K562 (cell line): ENCODE measurements around the gene FOXN3. TPM values are rescaled to one million over a fixed set of nuclear protein-coding genes. Genes with fewer than 3 reads are reported as not detected.

ENCODE experiments used
- ATAC-seq: fragments of 200-7000 bp; cut with Tn5 transposase; 3 replicates; pipeline ENCODE4 v1.9.1; 2020; ENCODE audit warnings: moderate library complexity
- BruUV-seq: library from RNA; stranded (reverse); fragments of 400-500 nt; replicated peaks from 2 replicates; lab custom pipeline; 2021; lab: Mats Ljungman, UMichigan
- CTCF ChIA-PET: fragments of 300-600 bp; formaldehyde crosslinking; extraction: SDS; loops from one replicate; lab custom pipeline; 2021; ENCODE audit warnings: low intra/inter-chr PET ratio; lab: Yijun Ruan, JAX
- POLR2A ChIA-PET: fragments of 300-600, 350-650 bp; sonication (Branson Sonifier 250); formaldehyde crosslinking; extraction: SDS; loops from one replicate; lab custom pipeline; 2021; ENCODE audit warnings: antibody characterized with exemption, inconsistent platforms; lab: Yijun Ruan, JAX
- DNase-seq, 4 experiments: peaks; one replicate each; pipeline versions ENCODE4 v3.0.0 to v3.0.0-alpha.2; 2011 to 2018; ENCODE audit warnings: low spot score in 3 of 4, mixed read lengths in 3 of 4; ENCODE audit errors: extremely low read depth in 1 of 4
- FAIRE-seq: peaks from 2 replicates; lab custom pipeline; 2011; peaks lifted over from hg19 to GRCh38; lab: Jason Lieb, UNC
- H2AFZ ChIP-seq: 2 replicates; pipeline ENCODE4 v1.6.0; 2011; ENCODE audit warnings: low read depth, low read length, control low read depth, inconsistent platforms
- H3K27ac ChIP-seq: fragments of 200-600 bp; 3 replicates; pipeline ENCODE4 v1.8.0; 2011; ENCODE audit warnings: low read depth, mild to moderate bottlenecking, control low read depth, inconsistent platforms, low read length, moderate library complexity, mixed read lengths; ENCODE audit errors: extremely low read depth
- H3K27me3 ChIP-seq, 2 experiments: fragments of 300-600 bp in 1 of 2; 2 replicates in 1 of 2; 3 replicates in 1 of 2; pipeline versions ENCODE4 v1.6.0 to v1.8.0; 2011; ENCODE audit warnings: inconsistent platforms in 2 of 2, low read length in 2 of 2, mild to moderate bottlenecking in 1 of 2, mixed read lengths in 1 of 2, moderate library complexity in 1 of 2; ENCODE audit not compliant: control insufficient read depth in 2 of 2, insufficient read depth in 2 of 2
- H3K36me3 ChIP-seq: fragments of 300-600 bp; 3 replicates; pipeline ENCODE4 v1.8.0; 2011; ENCODE audit warnings: mild to moderate bottlenecking, low read length, inconsistent platforms; ENCODE audit not compliant: control insufficient read depth, insufficient read depth
- H3K4me1 ChIP-seq, 2 experiments: fragments of 200-600 bp in 1 of 2; replicated peaks in 1 of 2; 2 replicates in 1 of 2; 3 replicates in 1 of 2; pipeline versions ENCODE4 v1.5.1 to v1.8.0; 2011; ENCODE audit warnings: inconsistent platforms in 2 of 2, low read length in 2 of 2, mild to moderate bottlenecking in 1 of 2, mixed read lengths in 1 of 2, moderate library complexity in 1 of 2; ENCODE audit not compliant: control insufficient read depth in 2 of 2, insufficient read depth in 2 of 2
- H3K4me2 ChIP-seq: 2 replicates; pipeline ENCODE4 v1.6.1; 2011; ENCODE audit warnings: low read length, control low read depth, inconsistent platforms, mixed read lengths; ENCODE audit not compliant: insufficient read depth
- H3K4me3 ChIP-seq: fragments of 200-600 bp; sonication (generic), shearing (Covaris generic); 2 replicates; pipeline ENCODE4 v1.5.1; 2016; ENCODE audit warnings: control low read depth, inconsistent platforms
- H3K79me2 ChIP-seq: fragments of 200-600 bp; 3 replicates; pipeline ENCODE4 v1.8.0; 2011; ENCODE audit warnings: low read length, inconsistent platforms; ENCODE audit not compliant: control insufficient read depth, insufficient read depth
- H3K9ac ChIP-seq, 2 experiments: 2 replicates each; pipeline versions ENCODE4 v1.6.0 to v1.6.1; 2011; ENCODE audit warnings: low read depth in 2 of 2, low read length in 2 of 2, control low read depth in 1 of 2, inconsistent platforms in 1 of 2, mild to moderate bottlenecking in 1 of 2, mixed read lengths in 1 of 2; ENCODE audit not compliant: insufficient read depth in 1 of 2
- H3K9me1 ChIP-seq: one replicate; pipeline ENCODE4 v1.6.0; 2011; ENCODE audit warnings: inconsistent platforms, mild to moderate bottlenecking, low read length, moderate library complexity; ENCODE audit not compliant: control insufficient read depth, insufficient read depth
- H3K9me3 ChIP-seq: replicated peaks from 2 replicates; pipeline ENCODE4 v1.5.1; 2011; ENCODE audit warnings: low read depth, low read length, inconsistent platforms; ENCODE audit not compliant: control insufficient read depth, insufficient read depth
- H4K20me1 ChIP-seq: replicated peaks from 2 replicates; pipeline ENCODE4 v1.6.1; 2011; ENCODE audit warnings: low read length, inconsistent platforms, mixed read lengths; ENCODE audit not compliant: control insufficient read depth, insufficient read depth
- BRCA1 ChIP-seq, 2 experiments: fragments of 450-650 bp in 1 of 2; sonication (generic) in 1 of 2; formaldehyde crosslinking in 1 of 2; IDR thresholded peaks; 2 replicates each; pipeline versions ENCODE4 v1.5.0 to v1.6.1; 2017 to 2020; ENCODE audit warnings: mild to moderate bottlenecking in 1 of 2, missing genetic modification reagents in 1 of 2
- EHMT2 ChIP-seq: fragments of 450-650 bp; IDR thresholded peaks from 2 replicates; pipeline ENCODE4 v1.6.1; 2018; ENCODE audit warnings: antibody characterized with exemption
- ETV1 ChIP-seq: fragments of 450-650 bp; conservative IDR thresholded peaks from 2 replicates; pipeline ENCODE4 v1.6.1; 2016; ENCODE audit warnings: missing genetic modification characterization, control low read depth, low read depth, missing compliant biosample characterization
- FOXJ3 ChIP-seq: sonication (generic); formaldehyde crosslinking; IDR thresholded peaks from 2 replicates; pipeline ENCODE4 v1.4.0; 2020; ENCODE audit warnings: mild to moderate bottlenecking, missing genetic modification reagents
- RCOR1 ChIP-seq, 2 experiments: IDR thresholded peaks; 2 replicates each; pipeline ENCODE4 v1.6.1; 2012; ENCODE audit warnings: low read depth in 2 of 2, low read length in 2 of 2, borderline replicate concordance in 1 of 2, improper control_type of control experiment in 1 of 2
- SAFB ChIP-seq: fragments of 200-400 bp; formaldehyde crosslinking; IDR thresholded peaks from 2 replicates; pipeline ENCODE4 v1.6.1; 2017; ENCODE audit warnings: low read depth, low read length, borderline replicate concordance
- SMARCE1 ChIP-seq: fragments of 450-650 bp; IDR thresholded peaks from 2 replicates; pipeline ENCODE4 v1.7.1; 2016; ENCODE audit warnings: mild to moderate bottlenecking
- WGBS: fragments of 100-300 bp; shearing (Covaris generic); methylation state at CpG from one replicate; pipeline ENCODE4 v1.1.6; 2016; ENCODE audit warnings: low coverage, mixed read lengths; ENCODE audit not compliant: insufficient coverage; ENCODE audit errors: missing lambda C conversion rate; 5-methylcytosine and 5-hydroxymethylcytosine counted together
- in situ Hi-C: fragments of 300-500 bp; cut with MboI; formaldehyde crosslinking; loops from 4 replicates; pipeline ENCODE4 v1.15.0; 2018; ENCODE audit warnings: inconsistent platforms, mixed read lengths
- intact Hi-C: fragments of 100-400 bp; cut with micrococcal nuclease; formaldehyde crosslinking; loops from 2 replicates; pipeline ENCODE4 v1.14.2; 2022
- polyA plus RNA-seq, 8 experiments: library from polyadenylated mRNA; depleted of rRNA in 4 of 8; stranded (reverse) in 5 of 8; unstranded in 3 of 8; fragments of >200 nt; fragmentation: Nextera tagmentation in 2 of 8; fragmentation: Illumina TruSeq in 1 of 8; extraction: Ambion mirVana in 2 of 8; extraction: Trizol in 1 of 8; gene quantifications; 2 replicates each; pipeline versions ENCODE4 v1.2.1 to v1.2.3, GENCODE V29; 2011 to 2014; ENCODE audit warnings: inconsistent platforms in 1 of 8, missing spikeins in 1 of 8
- total RNA-seq, 7 experiments: library from RNA; depleted of rRNA in 6 of 7; stranded (reverse); fragments of >200 nt in 6 of 7; fragmentation: Illumina TruSeq in 2 of 7; extraction: Trizol in 2 of 7; gene quantifications; 2 replicates each; pipeline versions ENCODE4 v1.2.1 to v1.2.3, GENCODE V29; 2011 to 2021; ENCODE audit warnings: low replicate concordance in 1 of 7
- TF ChIP-seq, protein P1 (sequence below): fragments of 200-800 bp; sonication (Bioruptor generic); IDR thresholded peaks from 2 replicates; pipeline ENCODE4 v1.6.1; 2017; ENCODE audit warnings: missing genetic modification characterization, missing compliant biosample characterization
- TF ChIP-seq, protein P2 (sequence below): sonication (generic); formaldehyde crosslinking; IDR thresholded peaks from 2 replicates; pipeline ENCODE4 v1.8.0; 2023; ENCODE audit warnings: missing genetic modification reagents, mild to moderate bottlenecking, borderline replicate concordance

The FOXN3 gene
- total and polyA plus RNA-seq, 9 of the 15 experiments (the other 6 are each of a cell fraction or from before 2014, with no cell fraction given): 0.07 to 1.3 (median 0.40) TPM

GRCh38 chr14:89332031-89332430 is 85.0 kb downstream of the FOXN3 start:
- no peak for DNase-seq
- Histone ChIP-seq H3K9ac (no peak overlapping the region), H3K4me3 (no peak overlapping the region), H2AFZ (no peak overlapping the region), H3K9me1 (no peaks in the 10 kb centered on the region), H3K27ac (no peak overlapping the region), H3K36me3 (no peaks in the 10 kb centered on the region), H3K27me3 (peaks cover 0 to 4% of the 10 kb centered on the region in 2 experiments; a peak in 2 of 5 replicates), H3K4me1 (no peaks in the 10 kb centered on the region), H3K79me2 (no peaks in the 10 kb centered on the region), H3K4me2 (no peak overlapping the region), H4K20me1 (no peaks in the 10 kb centered on the region), H3K9me3 (no peaks in the 10 kb centered on the region)
- in situ Hi-C loops (no loop called here), intact Hi-C loops (no loop called here)
- POLR2A ChIA-PET: no interaction called here
- TF ChIP-seq, protein P1, sequence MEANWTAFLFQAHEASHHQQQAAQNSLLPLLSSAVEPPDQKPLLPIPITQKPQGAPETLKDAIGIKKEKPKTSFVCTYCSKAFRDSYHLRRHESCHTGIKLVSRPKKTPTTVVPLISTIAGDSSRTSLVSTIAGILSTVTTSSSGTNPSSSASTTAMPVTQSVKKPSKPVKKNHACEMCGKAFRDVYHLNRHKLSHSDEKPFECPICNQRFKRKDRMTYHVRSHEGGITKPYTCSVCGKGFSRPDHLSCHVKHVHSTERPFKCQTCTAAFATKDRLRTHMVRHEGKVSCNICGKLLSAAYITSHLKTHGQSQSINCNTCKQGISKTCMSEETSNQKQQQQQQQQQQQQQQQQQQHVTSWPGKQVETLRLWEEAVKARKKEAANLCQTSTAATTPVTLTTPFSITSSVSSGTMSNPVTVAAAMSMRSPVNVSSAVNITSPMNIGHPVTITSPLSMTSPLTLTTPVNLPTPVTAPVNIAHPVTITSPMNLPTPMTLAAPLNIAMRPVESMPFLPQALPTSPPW (CRISPR knock-in tag): no peak
- no peak for TF ChIP-seq FOXJ3 (CRISPR knock-in tag)
- FAIRE-seq: no peak
- BruUV-seq: no TSS peak
- 0% methylated on average over 3 of the region's 3 CpGs for WGBS
- CTCF ChIA-PET: no interaction called here
- ATAC-seq: no peak

GRCh38 chr14:89331398-89331797 is 85.6 kb downstream of the FOXN3 start:
- no TSS peak for BruUV-seq

More at GRCh38 chr14:89331398-89331797, 85.6 kb downstream of the FOXN3 start:
- Histone ChIP-seq H3K9ac (no peak overlapping the region), H3K36me3 (no peaks in the 10 kb centered on the region), H3K79me2 (no peaks in the 10 kb centered on the region), H4K20me1 (no peaks in the 10 kb centered on the region), H2AFZ (no peak overlapping the region), H3K4me1 (no peaks in the 10 kb centered on the region), H3K27me3 (peaks cover 0 to 4% of the 10 kb centered on the region in 2 experiments; a peak in 2 of 5 replicates), H3K27ac (no peak overlapping the region), H3K4me3 (no peak overlapping the region), H3K9me1 (no peaks in the 10 kb centered on the region), H3K9me3 (no peaks in the 10 kb centered on the region), H3K4me2 (no peak overlapping the region)
- 0% methylated on average over 5 of the region's 5 CpGs for WGBS
- DNase-seq (no peak), ATAC-seq (no peak), FAIRE-seq (no peak)
- in situ Hi-C loops: no loop called here
- intact Hi-C loops: no loop called here
- ChIA-PET CTCF (no interaction called here), POLR2A (no interaction called here)
- TF ChIP-seq, protein P2, sequence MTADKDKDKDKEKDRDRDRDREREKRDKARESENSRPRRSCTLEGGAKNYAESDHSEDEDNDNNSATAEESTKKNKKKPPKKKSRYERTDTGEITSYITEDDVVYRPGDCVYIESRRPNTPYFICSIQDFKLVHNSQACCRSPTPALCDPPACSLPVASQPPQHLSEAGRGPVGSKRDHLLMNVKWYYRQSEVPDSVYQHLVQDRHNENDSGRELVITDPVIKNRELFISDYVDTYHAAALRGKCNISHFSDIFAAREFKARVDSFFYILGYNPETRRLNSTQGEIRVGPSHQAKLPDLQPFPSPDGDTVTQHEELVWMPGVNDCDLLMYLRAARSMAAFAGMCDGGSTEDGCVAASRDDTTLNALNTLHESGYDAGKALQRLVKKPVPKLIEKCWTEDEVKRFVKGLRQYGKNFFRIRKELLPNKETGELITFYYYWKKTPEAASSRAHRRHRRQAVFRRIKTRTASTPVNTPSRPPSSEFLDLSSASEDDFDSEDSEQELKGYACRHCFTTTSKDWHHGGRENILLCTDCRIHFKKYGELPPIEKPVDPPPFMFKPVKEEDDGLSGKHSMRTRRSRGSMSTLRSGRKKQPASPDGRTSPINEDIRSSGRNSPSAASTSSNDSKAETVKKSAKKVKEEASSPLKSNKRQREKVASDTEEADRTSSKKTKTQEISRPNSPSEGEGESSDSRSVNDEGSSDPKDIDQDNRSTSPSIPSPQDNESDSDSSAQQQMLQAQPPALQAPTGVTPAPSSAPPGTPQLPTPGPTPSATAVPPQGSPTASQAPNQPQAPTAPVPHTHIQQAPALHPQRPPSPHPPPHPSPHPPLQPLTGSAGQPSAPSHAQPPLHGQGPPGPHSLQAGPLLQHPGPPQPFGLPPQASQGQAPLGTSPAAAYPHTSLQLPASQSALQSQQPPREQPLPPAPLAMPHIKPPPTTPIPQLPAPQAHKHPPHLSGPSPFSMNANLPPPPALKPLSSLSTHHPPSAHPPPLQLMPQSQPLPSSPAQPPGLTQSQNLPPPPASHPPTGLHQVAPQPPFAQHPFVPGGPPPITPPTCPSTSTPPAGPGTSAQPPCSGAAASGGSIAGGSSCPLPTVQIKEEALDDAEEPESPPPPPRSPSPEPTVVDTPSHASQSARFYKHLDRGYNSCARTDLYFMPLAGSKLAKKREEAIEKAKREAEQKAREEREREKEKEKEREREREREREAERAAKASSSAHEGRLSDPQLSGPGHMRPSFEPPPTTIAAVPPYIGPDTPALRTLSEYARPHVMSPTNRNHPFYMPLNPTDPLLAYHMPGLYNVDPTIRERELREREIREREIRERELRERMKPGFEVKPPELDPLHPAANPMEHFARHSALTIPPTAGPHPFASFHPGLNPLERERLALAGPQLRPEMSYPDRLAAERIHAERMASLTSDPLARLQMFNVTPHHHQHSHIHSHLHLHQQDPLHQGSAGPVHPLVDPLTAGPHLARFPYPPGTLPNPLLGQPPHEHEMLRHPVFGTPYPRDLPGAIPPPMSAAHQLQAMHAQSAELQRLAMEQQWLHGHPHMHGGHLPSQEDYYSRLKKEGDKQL (CRISPR knock-in tag): no peak
- TF ChIP-seq EHMT2 (no peak), SMARCE1 (no peak), ETV1 (no peak), BRCA1 (IDR thresholded peaks at IDR 0.05) (no peak), BRCA1 (CRISPR knock-in tag; IDR thresholded peaks at IDR 0.05) (no peak), RCOR1 (IDR thresholded peaks at IDR 0.05; ENCODE audit: borderline replicate concordance in 1 of 2, low read depth in 2 of 2, low read length in 2 of 2) (no peak), SAFB (no peak)
- TF ChIP-seq, all 486 proteins: peak for 0
